ENCODE measurements around the gene TTC27.

- no peak for TF ChIP-seq ZNF274 (IDR thresholded peaks at IDR 0.05; ENCODE audit: low read depth, low read length)
- TF ChIP-seq YY1 (IDR thresholded peaks at IDR 0.05; ENCODE audit: insufficient read depth, insufficient read length), result no peak
Measured at GRCh38 chr2:32792416-32792815, 164.6 kb downstream of the TTC27 start.

Measured in NT2/D1 (cell line).